ENCODE results near the gene SMARCE1.

Gene SMARCE1

DNA sequence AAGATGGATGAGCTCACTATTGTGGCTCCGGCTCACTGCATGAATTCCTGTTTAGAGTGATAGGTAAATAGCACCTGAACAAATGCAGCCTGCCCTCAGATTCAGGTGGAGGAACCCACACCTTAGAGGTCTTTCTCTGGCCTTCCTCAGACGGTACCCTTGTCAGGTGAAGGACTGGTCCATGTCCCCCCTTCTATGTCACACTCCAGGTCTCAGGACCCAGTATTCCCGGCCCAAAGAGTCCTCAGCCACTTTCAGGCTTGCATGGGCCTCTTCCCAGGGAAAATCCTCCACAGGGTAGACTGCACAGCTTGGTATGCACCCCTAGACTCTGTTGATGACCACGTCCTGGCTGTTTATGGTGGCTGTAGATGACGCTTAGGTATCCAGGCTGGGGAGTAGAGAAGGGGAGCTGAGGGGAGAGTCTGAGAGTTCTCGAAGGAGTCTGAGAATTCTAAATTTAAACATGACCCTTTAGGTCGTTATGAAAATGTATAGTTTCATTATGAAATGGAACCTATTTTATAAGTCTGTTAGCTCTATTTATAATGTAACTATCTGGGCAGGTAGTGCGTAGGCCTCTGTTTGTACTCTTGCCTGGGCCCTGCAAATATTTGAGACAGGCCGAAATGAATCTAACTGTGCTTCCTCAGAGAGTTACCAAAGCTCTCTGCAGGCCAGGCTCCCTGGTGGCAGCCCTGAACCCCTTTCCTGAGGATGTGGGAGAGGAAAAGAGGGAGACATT lies 49.9 kb downstream of the SMARCE1 start:
- TF ChIP-seq REST (IDR thresholded peaks at IDR 0.05; ENCODE audit: insufficient read depth in 1 of 2, low read depth in 2 of 2, low read length in 2 of 2) (no peak), TAF1 (IDR thresholded peaks at IDR 0.05; ENCODE audit: borderline replicate concordance, insufficient read depth, low read length) (no peak), SIN3A (IDR thresholded peaks at IDR 0.05; ENCODE audit: borderline replicate concordance, insufficient read depth, low read length) (no peak), FOXP2 (optimal IDR thresholded peaks at IDR 0.05; ENCODE audit: borderline replicate concordance, extremely low read depth, extremely low read length, insufficient read depth) (no peak), POLR2AphosphoS5 (IDR thresholded peaks at IDR 0.05; ENCODE audit: low read depth, low read length) (no peak)

GRCh38 chr17:40597156-40597555 lies 50.5 kb downstream of the SMARCE1 start:
- TF ChIP-seq FOXP2 (optimal IDR thresholded peaks at IDR 0.05; ENCODE audit: borderline replicate concordance, extremely low read depth, extremely low read length, insufficient read depth): no peak
- TF ChIP-seq SIN3A (IDR thresholded peaks at IDR 0.05; ENCODE audit: borderline replicate concordance, insufficient read depth, low read length): no peak
- no peak for TF ChIP-seq REST (IDR thresholded peaks at IDR 0.05; ENCODE audit: insufficient read depth in 1 of 2, low read depth in 2 of 2, low read length in 2 of 2)
- TF ChIP-seq POLR2AphosphoS5 (IDR thresholded peaks at IDR 0.05; ENCODE audit: low read depth, low read length): no peak
- no peak for TF ChIP-seq TAF1 (IDR thresholded peaks at IDR 0.05; ENCODE audit: borderline replicate concordance, insufficient read depth, low read length)

- TF ChIP-seq POLR2AphosphoS5 (IDR thresholded peaks at IDR 0.05; ENCODE audit: low read depth, low read length) (no peak), REST (IDR thresholded peaks at IDR 0.05; ENCODE audit: insufficient read depth in 1 of 2, low read depth in 2 of 2, low read length in 2 of 2) (no peak), SIN3A (IDR thresholded peaks at IDR 0.05; ENCODE audit: borderline replicate concordance, insufficient read depth, low read length) (no peak), TAF1 (IDR thresholded peaks at IDR 0.05; ENCODE audit: borderline replicate concordance, insufficient read depth, low read length) (no peak), FOXP2 (optimal IDR thresholded peaks at IDR 0.05; ENCODE audit: borderline replicate concordance, extremely low read depth, extremely low read length, insufficient read depth) (no peak)
Measured at GRCh38 chr17:40596261-40596919, 51.2 kb downstream of the SMARCE1 start.

DNA sequence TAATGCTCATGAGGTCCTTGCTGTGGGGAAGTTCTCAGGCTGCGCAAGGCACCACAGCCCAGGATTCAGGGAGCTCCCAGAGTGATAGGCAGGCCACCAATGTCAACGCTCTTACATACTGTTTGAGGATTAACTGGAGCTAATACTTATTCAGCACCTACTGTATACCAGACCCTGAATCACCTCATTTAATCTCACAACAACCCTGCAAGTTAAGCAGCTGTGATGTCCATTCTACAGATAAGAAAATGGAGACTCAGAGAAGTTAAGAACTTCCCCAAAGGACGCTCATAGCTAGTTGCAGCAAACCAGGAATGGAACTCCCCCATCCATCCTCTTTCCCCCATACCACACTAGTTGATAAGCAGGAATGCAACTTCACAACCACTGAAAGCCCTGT lies 56.9 kb downstream of the SMARCE1 start:
- no peak for TF ChIP-seq SIN3A (IDR thresholded peaks at IDR 0.05; ENCODE audit: borderline replicate concordance, insufficient read depth, low read length)
- no peak for TF ChIP-seq FOXP2 (optimal IDR thresholded peaks at IDR 0.05; ENCODE audit: borderline replicate concordance, extremely low read depth, extremely low read length, insufficient read depth)
- TF ChIP-seq REST (IDR thresholded peaks at IDR 0.05; ENCODE audit: insufficient read depth in 1 of 2, low read depth in 2 of 2, low read length in 2 of 2): no peak
- TF ChIP-seq TAF1 (IDR thresholded peaks at IDR 0.05; ENCODE audit: borderline replicate concordance, insufficient read depth, low read length): no peak
- no peak for TF ChIP-seq POLR2AphosphoS5 (IDR thresholded peaks at IDR 0.05; ENCODE audit: low read depth, low read length)

Data from PFSK-1 (cell line).